Measurements from ENCODE around the gene IRGM.
"Not testable (repeated sequence)": the region's sequence is repeated elsewhere in the genome, so short reads cannot be mapped to it uniquely, and the experiment has no call there.

IRGM gene, protein sequence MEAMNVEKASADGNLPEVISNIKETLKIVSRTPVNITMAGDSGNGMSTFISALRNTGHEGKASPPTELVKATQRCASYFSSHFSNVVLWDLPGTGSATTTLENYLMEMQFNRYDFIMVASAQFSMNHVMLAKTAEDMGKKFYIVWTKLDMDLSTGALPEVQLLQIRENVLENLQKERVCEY

DNA sequence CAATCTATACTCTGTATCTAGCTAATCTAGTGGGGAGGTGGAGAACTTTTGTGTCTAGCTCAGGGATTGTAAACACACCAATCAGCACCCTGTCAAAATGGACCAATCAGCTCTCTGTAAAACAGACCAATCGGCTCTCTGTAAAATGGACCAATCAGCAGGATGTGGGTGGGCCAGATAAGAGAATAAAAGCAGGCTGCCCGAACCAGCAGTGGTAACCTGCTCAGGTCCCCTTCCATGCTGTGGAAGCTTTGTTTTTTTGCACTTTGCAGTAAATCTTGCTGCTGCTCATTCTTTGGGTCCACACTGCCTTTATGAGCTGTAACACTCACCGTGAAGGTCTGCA lies at the start of gene IRGM:
Gene IRGM, plus strand, starts transcription at position 214 of the 346 bp plus-strand sequence. CDS start 1,603 bp downstream, outside the sequence.
- DNase-seq (ENCODE audit: extremely low read depth, low read depth) = not testable (repeated sequence)

DNA sequence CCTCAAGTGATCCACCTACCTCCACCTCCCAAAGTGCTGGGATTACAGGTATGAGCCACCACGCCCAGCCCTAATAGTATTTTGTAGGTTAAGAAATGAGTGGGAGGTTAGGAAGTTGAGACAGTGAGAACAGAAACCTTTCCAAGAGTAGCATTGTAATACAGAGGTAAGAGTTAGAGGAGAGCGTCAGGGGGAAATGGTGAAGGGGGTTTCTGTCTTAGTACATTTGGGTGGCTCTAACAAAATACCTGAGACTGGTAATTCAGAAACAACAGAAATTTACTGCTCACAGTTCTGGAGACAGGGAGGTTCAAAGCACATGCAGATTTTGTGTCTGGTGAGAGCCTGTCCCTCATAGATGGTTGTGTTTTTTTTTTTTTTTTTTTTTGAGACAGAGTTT lies 48.9 kb upstream of the IRGM start:
- TF ChIP-seq, protein P1, sequence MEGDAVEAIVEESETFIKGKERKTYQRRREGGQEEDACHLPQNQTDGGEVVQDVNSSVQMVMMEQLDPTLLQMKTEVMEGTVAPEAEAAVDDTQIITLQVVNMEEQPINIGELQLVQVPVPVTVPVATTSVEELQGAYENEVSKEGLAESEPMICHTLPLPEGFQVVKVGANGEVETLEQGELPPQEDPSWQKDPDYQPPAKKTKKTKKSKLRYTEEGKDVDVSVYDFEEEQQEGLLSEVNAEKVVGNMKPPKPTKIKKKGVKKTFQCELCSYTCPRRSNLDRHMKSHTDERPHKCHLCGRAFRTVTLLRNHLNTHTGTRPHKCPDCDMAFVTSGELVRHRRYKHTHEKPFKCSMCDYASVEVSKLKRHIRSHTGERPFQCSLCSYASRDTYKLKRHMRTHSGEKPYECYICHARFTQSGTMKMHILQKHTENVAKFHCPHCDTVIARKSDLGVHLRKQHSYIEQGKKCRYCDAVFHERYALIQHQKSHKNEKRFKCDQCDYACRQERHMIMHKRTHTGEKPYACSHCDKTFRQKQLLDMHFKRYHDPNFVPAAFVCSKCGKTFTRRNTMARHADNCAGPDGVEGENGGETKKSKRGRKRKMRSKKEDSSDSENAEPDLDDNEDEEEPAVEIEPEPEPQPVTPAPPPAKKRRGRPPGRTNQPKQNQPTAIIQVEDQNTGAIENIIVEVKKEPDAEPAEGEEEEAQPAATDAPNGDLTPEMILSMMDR (IDR thresholded peaks at IDR 0.05; ENCODE audit: low read depth, low read length) = no peak
- DNase-seq (ENCODE audit: extremely low read depth, low read depth) = no peak

DNA sequence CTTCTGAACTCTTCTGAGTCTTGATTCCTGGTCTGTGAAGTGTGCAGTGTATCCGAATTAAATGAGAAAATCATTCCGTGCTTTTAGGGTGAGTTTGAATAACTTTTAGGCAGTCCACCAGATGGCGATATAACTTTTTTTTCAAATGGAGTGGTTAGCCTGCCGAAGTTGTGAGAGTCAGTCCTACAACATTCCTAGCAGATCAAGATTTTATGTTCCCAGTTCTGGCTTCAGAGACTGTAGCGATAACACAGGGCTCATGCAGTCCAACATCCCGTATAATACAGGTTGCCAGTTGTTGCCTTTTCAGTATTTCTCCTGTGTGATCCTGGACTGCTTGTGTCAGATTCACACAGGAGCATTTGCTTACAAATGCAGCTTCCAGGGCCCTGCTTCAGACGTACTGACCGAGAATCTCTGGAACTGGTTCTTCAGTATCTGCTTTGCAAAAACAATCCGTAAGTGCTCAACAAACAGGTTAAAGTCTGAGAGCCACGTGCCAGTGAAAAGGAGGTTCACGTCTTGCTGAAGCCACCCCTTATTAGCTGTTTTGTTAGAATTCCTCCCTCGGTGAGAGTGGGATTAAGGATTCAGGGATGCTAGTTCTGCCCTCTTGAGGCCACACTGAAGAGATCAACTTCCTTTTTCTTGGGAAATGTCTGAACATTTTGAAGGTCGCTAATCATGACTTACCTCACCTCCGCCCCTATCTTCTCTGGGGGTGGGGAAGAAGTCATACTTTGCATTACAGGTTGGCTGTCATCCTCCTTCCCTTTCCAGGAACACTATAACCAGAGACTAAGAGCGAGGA lies 45.0 kb upstream of the IRGM start:
- TF ChIP-seq, protein P1 (IDR thresholded peaks at IDR 0.05; ENCODE audit: low read depth, low read length) = peak; percentile 52
- DNase-seq (ENCODE audit: extremely low read depth, low read depth) = no peak

DNA sequence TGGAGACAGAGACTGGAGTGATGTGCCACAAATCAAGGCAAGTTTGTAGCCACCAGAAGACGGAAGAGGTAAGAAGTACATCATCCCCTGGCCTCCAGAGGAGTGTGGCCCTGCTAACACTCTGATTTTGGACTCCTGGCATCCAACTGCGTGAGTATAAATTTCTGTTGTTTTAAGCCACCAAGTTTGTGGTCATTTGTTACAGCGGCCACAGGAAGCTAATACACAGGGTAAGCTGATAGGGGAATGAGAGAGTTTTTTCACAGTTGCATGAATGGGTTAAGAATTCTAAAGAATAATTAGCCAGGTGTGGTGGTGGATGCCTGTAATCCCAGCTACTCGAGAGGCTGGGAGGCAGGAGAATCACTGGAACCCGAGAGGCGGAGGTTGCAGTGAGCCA lies 41.9 kb upstream of the IRGM start:
- TF ChIP-seq, protein P1 (IDR thresholded peaks at IDR 0.05; ENCODE audit: low read depth, low read length) = no peak
- DNase-seq (ENCODE audit: extremely low read depth, low read depth) = no peak

DNA sequence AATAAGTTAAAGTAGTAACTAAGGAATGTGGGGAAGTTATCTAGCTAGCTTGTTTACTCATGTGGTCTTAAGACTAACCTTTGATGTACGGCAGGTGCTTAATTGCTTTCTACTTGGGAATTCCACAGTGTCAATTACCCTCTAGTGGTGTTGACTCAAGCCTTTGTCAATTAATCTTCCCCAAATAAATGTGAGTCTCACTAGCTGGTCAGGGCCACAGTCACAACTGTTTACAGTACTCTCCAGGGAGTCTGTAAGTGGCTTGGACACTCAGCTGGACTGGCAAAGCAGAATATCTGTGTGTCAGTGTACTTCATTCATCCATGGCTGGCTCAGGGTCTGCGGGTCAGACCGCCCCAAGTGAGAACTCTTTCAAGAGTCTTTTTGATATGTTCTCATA lies 37.0 kb upstream of the IRGM start:
- DNase-seq (ENCODE audit: extremely low read depth, low read depth) = no peak
- TF ChIP-seq, protein P1 (IDR thresholded peaks at IDR 0.05; ENCODE audit: low read depth, low read length) = no peak

DNA sequence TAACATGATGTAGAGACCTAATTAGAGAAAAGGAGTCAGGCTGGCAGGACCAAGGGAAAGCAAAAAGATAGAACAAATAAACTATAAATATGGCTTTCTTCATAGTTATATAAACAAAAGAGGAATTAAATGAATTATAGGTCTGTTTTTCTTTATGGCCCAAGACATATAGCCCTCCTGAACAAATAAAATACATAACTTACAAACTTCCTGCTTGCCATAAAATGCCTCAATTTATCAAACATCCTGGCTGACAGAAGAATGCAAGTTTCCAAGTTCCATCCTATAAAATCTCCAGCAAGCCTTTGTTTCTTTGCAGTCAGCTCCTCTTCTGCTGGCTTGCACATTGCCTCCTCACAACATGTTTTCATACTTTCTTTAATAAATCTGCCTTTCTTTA lies 31.3 kb upstream of the IRGM start:
- TF ChIP-seq, protein P1 (IDR thresholded peaks at IDR 0.05; ENCODE audit: low read depth, low read length) = no peak
- no peak for DNase-seq (ENCODE audit: extremely low read depth, low read depth)

DNA sequence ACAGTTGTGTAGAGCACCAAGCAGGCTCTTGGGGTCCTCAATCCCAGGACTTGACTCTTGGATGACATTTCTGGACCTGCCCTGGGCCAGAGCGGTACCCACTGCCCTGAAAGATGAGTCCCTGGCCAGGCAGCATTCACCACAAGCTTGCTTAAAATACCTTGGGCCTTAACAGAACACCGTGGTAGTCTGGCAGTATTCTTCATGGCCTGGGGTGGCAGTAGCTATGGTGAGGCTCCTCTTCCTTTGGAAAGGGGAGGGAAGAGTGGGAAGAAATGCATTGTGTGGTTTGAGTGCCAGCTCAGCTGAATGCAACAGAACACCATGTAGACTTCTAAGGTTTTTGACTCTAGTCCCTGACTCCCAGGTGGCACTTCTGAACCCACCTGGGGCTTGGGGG lies 29.4 kb upstream of the IRGM start:
- TF ChIP-seq, protein P1 (IDR thresholded peaks at IDR 0.05; ENCODE audit: low read depth, low read length) = no peak
- no peak for DNase-seq (ENCODE audit: extremely low read depth, low read depth)

All from AG09319 (cell line).